ENCODE measurements around the gene TRPC4AP. TPM values are rescaled to one million over a fixed set of nuclear protein-coding genes. Genes with fewer than 3 reads are reported as not detected.

The TRPC4AP gene
- total RNA-seq, 2 experiments from 2014 or later = 31.9 to 38.8 TPM

GRCh38 chr20:34965051-34965450 lies 127.6 kb downstream of the TRPC4AP start:
- Histone ChIP-seq H3K9me3 (ENCODE audit: low read length) (no peaks in the 10 kb centered on the region), H3K4me1 (ENCODE audit: insufficient read depth, low read length, poor library complexity, severe bottlenecking) (peaks cover 5% of the 10 kb centered on the region), H3K36me3 (ENCODE audit: insufficient read depth, low read length) (no peaks in the 10 kb centered on the region), H3K9me2 (ENCODE audit: insufficient read depth, low read length) (no peaks in the 10 kb centered on the region), H4K20me1 (ENCODE audit: insufficient read depth, low read length) (no peaks in the 10 kb centered on the region), H2AFZ (ENCODE audit: low read length) (no peak overlapping the region), H3K27ac (ENCODE audit: low read depth, low read length, poor library complexity, severe bottlenecking) (no peak overlapping the region), H3K4me2 (ENCODE audit: low read length) (no peak overlapping the region), H3K4me3 (ENCODE audit: low read depth, low read length, poor library complexity, severe bottlenecking) (no peak overlapping the region), H3K79me2 (ENCODE audit: insufficient read depth, low read depth, low read length) (no peaks in the 10 kb centered on the region)
- intact Hi-C loops (cut with micrococcal nuclease; ENCODE audit: unreplicated experiment) = no loop called here
- BruUV-seq (replicated peaks) = no TSS peak
- ChIA-PET CTCF (ENCODE audit: unreplicated experiment) (no interaction called here), POLR2A (no interaction called here)
- DNase-seq (ENCODE audit: low spot score) = no peak
- TF ChIP-seq EZH2phosphoT487 (IDR thresholded peaks at IDR 0.05; ENCODE audit: borderline replicate concordance, low read depth, low read length) (no peak), CTCF (conservative IDR thresholded peaks at IDR 0.05; ENCODE audit: low read length) (no peak)

- no TSS peak for BruUV-seq (replicated peaks)
- intact Hi-C loops (cut with micrococcal nuclease; ENCODE audit: unreplicated experiment) = no loop called here
Observed at GRCh38 chr20:34964486-34964885, 128.1 kb downstream of the TRPC4AP start.

More at GRCh38 chr20:34964486-34964885, 128.1 kb downstream of the TRPC4AP start:
- no peak for TF ChIP-seq CTCF (conservative IDR thresholded peaks at IDR 0.05; ENCODE audit: low read length)
- TF ChIP-seq EZH2phosphoT487 (IDR thresholded peaks at IDR 0.05; ENCODE audit: borderline replicate concordance, low read depth, low read length) = no peak
- POLR2A ChIA-PET = no interaction called here
- CTCF ChIA-PET (ENCODE audit: unreplicated experiment) = no interaction called here
- Histone ChIP-seq H3K9me3 (ENCODE audit: low read length) (no peaks in the 10 kb centered on the region), H4K20me1 (ENCODE audit: insufficient read depth, low read length) (no peaks in the 10 kb centered on the region), H3K36me3 (ENCODE audit: insufficient read depth, low read length) (no peaks in the 10 kb centered on the region), H3K9me2 (ENCODE audit: insufficient read depth, low read length) (no peaks in the 10 kb centered on the region), H2AFZ (ENCODE audit: low read length) (no peak overlapping the region), H3K4me2 (ENCODE audit: low read length) (no peak overlapping the region), H3K4me3 (ENCODE audit: low read depth, low read length, poor library complexity, severe bottlenecking) (no peak overlapping the region), H3K27ac (ENCODE audit: low read depth, low read length, poor library complexity, severe bottlenecking) (no peak overlapping the region), H3K4me1 (ENCODE audit: insufficient read depth, low read length, poor library complexity, severe bottlenecking) (peaks cover 5% of the 10 kb centered on the region), H3K79me2 (ENCODE audit: insufficient read depth, low read depth, low read length) (no peaks in the 10 kb centered on the region)
- no peak for DNase-seq (ENCODE audit: low spot score)

Data from OCI-LY7 (cell line).